ENCODE measurements around the gene MAX.
"Not testable (repeated sequence)": the region's sequence is repeated elsewhere in the genome, so short reads cannot be mapped to it uniquely, and the experiment has no call there.

Gene MAX

GRCh38 chr14:65104791-65105190 is 2.5 kb upstream of the MAX start:
- no peak for DNase-seq (ENCODE audit: low spot score)

GRCh38 chr14:65103150-65103760 is 938 bp upstream of the MAX start:
- DNase-seq (ENCODE audit: low spot score) = no peak

GRCh38 chr14:65101631-65102440 is 481 bp downstream of the MAX start:
- DNase-seq (ENCODE audit: low spot score) = no peak

- no peak for DNase-seq (ENCODE audit: low spot score)
Observed at GRCh38 chr14:65100922-65101541, 1.3 kb downstream of the MAX start.

GRCh38 chr14:65098586-65098985 is 3.7 kb downstream of the MAX start:
- DNase-seq (ENCODE audit: low spot score) = no peak

GRCh38 chr14:65096323-65097089 is 5.8 kb downstream of the MAX start:
- no peak for DNase-seq (ENCODE audit: low spot score)

GRCh38 chr14:65095633-65096205 is 6.6 kb downstream of the MAX start:
- no peak for DNase-seq (ENCODE audit: low spot score)

- DNase-seq (ENCODE audit: low spot score) = no peak
Observed at GRCh38 chr14:65092349-65092748, 10.0 kb downstream of the MAX start.

- not testable (repeated sequence) for DNase-seq (ENCODE audit: low spot score)
Observed at GRCh38 chr14:65087835-65088234, 14.5 kb downstream of the MAX start.

GRCh38 chr14:65086686-65087085 is 15.6 kb downstream of the MAX start:
- not testable (repeated sequence) for DNase-seq (ENCODE audit: low spot score)

- no peak for DNase-seq (ENCODE audit: low spot score)
Observed at GRCh38 chr14:65084554-65085505, 17.5 kb downstream of the MAX start.

GRCh38 chr14:65082930-65083329 is 19.4 kb downstream of the MAX start:
- DNase-seq (ENCODE audit: low spot score) = no peak

- DNase-seq (ENCODE audit: low spot score) = peak; percentile 47
Observed at GRCh38 chr14:65080960-65081747, 21.2 kb downstream of the MAX start.

- DNase-seq (ENCODE audit: low spot score) = no peak
Observed at GRCh38 chr14:65079768-65080167, 22.5 kb downstream of the MAX start.

- DNase-seq (ENCODE audit: low spot score) = no peak
Observed at GRCh38 chr14:65079201-65079600, 23.1 kb downstream of the MAX start.

GRCh38 chr14:65077318-65077717 is 25.0 kb downstream of the MAX start:
- no peak for DNase-seq (ENCODE audit: low spot score)

- no peak for DNase-seq (ENCODE audit: low spot score)
Observed at GRCh38 chr14:65075628-65076325, 26.5 kb downstream of the MAX start.

GRCh38 chr14:65074449-65075150 is 27.7 kb downstream of the MAX start:
- no peak for DNase-seq (ENCODE audit: low spot score)
